Uterus (tissue), 2 donors: ENCODE results near the gene GPR63.

Experiments
- POLR2A ChIP-seq, 2 donors: fragments of 450-650 bp; IDR thresholded peaks; one replicate each; pipeline ENCODE4 v1.6.1; 2016; ENCODE audit warnings: antibody characterized with exemption in 2 of 2, mild to moderate bottlenecking in 1 of 2, moderate library complexity in 1 of 2
- TF ChIP-seq, protein P1 (sequence below), 4 experiments: fragments of 200-600 bp in 2 of 4; fragments of 450-650 bp in 2 of 4; sonication (generic) in 2 of 4; IDR thresholded peaks; one replicate each; pipeline ENCODE4 v1.5.1; 2016 to 2019; ENCODE audit warnings: antibody characterized with exemption in 4 of 4, mild to moderate bottlenecking in 2 of 4, moderate library complexity in 1 of 4

DNA sequence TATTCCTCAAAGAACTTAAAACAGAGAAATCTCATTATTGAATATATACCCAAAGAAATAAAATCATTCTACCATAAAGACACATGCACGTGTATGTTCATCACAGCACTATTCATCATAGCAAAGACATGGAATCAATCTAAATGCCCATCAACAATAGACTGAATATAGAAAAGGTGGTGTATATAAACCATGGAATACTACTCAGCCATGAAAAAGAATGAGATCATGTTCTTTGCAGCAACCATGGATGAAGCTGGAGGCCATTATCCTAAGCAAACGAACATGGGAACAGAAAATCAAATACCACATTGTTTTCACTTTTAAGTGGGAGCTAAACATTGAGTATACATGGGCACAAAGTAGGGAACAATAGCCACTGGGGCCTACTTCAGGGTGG is 12.3 kb upstream of the GPR63 start:
- TF ChIP-seq, protein P1, sequence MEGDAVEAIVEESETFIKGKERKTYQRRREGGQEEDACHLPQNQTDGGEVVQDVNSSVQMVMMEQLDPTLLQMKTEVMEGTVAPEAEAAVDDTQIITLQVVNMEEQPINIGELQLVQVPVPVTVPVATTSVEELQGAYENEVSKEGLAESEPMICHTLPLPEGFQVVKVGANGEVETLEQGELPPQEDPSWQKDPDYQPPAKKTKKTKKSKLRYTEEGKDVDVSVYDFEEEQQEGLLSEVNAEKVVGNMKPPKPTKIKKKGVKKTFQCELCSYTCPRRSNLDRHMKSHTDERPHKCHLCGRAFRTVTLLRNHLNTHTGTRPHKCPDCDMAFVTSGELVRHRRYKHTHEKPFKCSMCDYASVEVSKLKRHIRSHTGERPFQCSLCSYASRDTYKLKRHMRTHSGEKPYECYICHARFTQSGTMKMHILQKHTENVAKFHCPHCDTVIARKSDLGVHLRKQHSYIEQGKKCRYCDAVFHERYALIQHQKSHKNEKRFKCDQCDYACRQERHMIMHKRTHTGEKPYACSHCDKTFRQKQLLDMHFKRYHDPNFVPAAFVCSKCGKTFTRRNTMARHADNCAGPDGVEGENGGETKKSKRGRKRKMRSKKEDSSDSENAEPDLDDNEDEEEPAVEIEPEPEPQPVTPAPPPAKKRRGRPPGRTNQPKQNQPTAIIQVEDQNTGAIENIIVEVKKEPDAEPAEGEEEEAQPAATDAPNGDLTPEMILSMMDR (IDR thresholded peaks at IDR 0.05), result no peak
- TF ChIP-seq POLR2A (IDR thresholded peaks at IDR 0.05), result no peak
